HG03565 (cell line): ENCODE results near the gene EPHB6.

ENCODE experiments used
- ATAC-seq: cut with Tn5 transposase; IDR thresholded peaks from one replicate; pipeline ENCODE4 v1.9.1; 2021; ENCODE audit warnings: mild to moderate bottlenecking, moderate library complexity; ENCODE audit not compliant: unreplicated experiment

Gene EPHB6

GRCh38 chr7:142876236-142876960, 21.5 kb downstream of the EPHB6 start:
- ATAC-seq, result no peak

DNA sequence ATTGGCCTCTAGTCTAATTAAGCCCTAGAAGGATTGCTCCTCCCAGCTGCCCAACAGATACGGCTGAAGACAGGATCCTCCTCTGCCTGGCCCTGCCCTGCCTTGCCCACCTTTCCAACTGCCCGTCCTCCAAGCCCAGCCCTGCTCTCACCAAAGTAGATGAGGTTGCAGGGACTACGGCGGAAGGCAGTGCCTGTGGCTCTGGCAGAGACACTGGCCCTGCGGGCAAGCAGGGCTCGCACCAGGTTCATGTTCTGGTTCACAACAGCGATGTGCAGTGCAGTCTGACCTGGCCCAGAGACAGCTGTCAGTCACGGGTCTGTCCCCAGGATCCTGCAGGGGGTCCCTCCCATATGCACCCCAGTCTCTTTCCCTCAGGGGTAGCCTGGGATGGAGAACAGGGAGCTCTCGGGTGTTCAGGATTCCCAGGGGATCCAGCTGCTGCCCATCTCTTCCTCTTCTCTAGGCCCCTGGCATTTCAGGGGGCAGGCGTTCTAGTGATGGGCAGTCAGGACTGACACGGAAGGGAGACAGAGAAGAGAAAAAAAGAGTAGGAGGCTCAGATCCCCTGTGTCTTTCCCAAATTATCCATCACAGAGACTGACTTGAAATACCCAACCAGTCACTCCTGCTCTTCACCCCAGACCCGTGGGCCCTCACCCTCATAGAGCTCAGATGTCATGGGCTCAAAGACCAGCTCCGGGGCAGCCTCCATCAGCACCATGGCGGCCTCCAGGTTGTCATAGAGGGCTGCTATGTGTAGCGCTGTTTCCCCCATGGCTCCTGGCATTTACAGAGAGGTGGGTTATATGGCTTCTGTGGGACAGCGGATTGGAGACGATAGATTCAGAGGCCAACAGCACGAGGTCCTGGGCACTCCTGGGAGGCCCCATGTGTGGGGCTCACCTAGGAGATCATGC, 22.4 kb downstream of the EPHB6 start:
- no peak for ATAC-seq

DNA sequence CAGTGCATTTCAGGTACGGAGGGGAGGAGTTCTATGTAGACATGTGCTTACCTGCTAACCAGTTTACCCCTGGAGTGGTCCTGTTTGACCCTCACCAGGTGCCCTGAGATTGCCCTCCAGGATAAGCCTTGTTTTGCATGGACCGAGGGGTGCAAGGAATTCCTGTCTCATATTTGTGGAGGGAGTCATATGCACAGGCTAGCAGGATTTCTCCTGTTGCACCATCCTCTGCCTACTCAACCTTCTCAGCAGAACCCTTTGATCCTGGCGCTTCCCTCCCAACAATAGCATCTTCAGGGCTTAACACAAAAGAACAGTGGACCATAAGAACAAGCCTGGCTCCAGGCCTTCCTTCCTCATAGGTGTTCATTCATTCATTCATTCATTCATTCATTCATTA, 23.4 kb downstream of the EPHB6 start:
- ATAC-seq, result no peak

DNA sequence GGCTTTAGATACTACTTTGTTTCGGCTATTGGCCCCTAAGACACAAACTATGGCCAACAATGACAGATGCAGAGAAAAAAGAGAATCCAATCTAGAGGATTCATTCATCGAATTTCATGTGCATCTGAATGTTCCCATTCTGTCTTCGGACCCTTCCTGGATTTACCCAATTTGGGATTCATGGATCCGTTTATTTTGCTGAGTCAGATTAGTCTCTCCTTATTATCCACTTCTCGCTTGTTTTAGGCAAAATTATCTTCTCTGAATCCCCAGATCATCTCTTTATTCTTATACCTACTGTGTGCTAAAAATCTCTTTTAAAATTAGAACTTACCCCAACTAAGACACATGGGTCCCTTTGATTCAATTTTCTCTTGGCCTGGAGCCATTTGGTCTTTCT, 24.2 kb downstream of the EPHB6 start:
- ATAC-seq, result no peak

GRCh38 chr7:142880876-142881505, 26.1 kb downstream of the EPHB6 start:
- peak; percentile 43 for ATAC-seq

DNA sequence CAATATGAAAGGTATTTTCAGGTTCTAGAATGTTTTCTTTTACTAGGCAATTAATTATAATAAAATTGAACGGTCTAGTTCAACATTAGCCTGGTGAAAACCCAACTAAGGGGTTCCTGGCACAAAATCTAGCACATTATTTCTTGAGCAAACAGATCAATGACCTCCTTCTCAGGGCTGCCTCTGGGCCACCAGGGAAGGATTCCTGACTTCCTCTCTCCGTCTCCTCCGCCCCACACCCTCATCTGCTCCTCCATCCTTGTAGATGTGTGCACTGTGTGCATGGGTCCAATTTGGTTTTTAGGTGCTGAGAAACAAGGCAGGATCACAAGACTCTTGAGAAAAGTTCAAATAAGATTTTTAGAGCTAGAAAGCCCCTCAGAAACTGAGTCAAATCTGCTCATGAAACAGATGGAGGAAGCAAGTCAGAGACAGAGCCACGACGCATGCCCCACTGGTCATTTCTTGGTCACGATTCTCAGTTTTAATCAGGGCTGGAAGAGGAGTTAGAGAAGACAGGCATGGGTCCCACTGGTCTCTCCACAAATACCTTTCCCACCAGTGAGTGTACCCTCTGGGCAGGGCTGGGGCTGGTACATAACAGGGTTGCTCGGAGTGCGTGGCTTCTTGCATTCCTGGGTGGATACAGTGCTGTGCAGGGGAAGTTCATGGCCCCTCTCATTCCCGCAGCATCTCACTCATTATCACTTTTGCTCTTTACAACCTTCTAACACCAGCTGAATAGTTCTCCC, 26.9 kb downstream of the EPHB6 start:
- peak; percentile 45 for ATAC-seq

GRCh38 chr7:142882338-142882678, 27.4 kb downstream of the EPHB6 start:
- no peak for ATAC-seq

- ATAC-seq, result no peak
Measured at GRCh38 chr7:142883145-142883544, 28.3 kb downstream of the EPHB6 start.

DNA sequence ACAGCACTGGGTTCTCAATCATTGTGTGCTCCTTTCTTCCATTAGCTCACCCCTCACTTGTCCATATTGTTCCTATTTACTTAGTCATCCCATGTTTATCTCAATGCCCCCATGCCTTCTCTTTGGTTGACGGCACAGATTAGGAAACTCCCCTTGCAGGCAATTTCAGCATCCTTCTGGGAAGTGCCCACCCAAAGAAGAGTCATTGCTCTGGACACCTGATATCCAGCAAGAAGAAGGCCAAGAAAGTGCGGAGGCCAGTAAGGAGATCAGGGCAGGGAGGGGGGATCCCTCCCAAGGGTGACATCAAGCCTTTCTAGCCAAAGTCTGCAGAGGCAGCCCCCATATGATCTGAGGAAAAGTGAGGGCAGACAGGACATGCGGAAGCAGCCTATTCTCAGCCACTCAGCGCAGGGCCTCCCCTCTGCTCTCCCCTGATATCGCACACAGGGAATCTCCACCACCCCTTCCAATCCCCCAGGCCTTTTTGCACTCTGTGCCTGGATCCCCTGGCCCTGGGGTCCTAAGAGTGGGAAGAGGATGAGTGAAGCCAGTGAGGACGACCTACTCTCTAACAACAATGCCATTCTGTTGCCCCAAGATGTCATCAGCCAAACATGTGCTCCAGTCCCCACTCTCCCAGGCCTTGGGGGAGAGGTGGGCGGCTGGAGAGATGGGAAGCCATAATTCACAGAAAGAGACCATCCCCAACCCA, 28.9 kb downstream of the EPHB6 start:
- ATAC-seq, result no peak

DNA sequence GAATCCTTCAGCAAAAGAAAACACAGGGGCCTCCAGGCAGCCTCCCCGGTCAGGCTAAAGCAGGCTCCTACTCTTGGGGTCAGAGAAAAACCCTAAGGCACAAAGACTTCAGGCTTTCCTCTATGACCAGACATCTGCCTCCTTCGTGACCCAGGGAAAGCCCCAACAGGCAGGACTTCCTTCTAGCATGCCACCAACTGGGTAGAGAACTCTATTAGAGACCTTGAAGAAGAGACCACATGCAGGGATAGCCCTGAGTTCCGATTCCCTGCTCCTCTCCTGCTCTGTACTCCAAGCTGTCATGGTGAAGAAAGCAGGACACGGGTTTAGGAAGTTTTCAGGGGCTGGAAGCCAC, 29.4 kb downstream of the EPHB6 start:
- ATAC-seq, result no peak

GRCh38 chr7:142885311-142886230, 30.7 kb downstream of the EPHB6 start, which contains the start of gene TRPV6:
TSS of gene TRPV6 (minus strand) at chr7:142885745.
- ATAC-seq, result no peak

DNA sequence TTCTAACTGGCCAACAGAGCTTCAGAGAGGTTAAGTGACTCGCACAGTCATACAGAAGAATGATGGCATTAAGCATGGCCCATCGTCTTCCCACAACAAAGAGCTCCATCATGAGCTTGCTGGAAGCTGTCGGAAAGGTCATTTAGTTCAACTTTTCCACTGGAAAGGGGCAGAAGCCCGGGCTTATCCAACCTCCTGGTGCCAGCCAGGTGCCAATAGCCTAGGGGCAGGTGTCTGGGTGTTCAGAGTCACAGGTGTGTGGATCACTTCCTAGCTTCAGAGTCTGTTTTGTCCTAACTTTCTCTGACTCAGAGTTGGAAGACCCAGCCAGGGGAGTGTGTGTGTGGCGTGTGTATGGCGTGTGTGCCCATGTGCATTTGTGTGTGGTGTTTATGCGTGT, 32.0 kb downstream of the EPHB6 start:
- ATAC-seq, result no peak

- ATAC-seq, result no peak
Measured at GRCh38 chr7:142887282-142888015, 32.6 kb downstream of the EPHB6 start.

- ATAC-seq, result no peak
Measured at GRCh38 chr7:142889816-142890215, 34.9 kb downstream of the EPHB6 start.

- no peak for ATAC-seq
Measured at GRCh38 chr7:142890874-142891485, 36.1 kb downstream of the EPHB6 start.

DNA sequence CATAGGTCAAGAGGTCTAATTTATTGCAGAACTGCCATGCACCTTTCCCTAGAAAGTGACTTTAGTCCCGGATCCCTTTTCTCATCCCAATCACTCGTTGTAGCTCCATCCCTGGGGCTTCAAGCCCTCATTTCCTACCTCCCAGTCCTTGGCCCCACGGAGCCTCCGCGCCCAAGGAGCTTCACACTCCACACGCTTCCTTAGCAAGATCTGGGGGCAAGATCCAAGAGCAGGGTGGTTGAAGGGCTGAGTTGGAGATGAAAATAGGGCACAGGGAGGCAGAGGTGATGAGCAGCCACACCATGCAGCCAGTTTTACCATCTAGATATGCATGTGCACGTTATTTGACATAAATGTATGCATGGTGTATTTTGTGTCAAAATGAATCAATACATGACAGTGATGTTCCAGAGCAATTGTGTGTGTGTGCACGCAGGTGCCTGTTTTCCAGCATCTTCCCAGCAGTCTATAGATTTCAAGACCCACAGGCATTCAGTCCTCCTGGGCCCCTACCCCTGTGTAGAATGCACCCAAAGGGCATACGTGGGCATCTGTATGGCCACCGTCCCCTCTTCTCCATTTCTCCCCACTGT, 36.7 kb downstream of the EPHB6 start:
- no peak for ATAC-seq

GRCh38 chr7:142892951-142893350, 38.1 kb downstream of the EPHB6 start:
- ATAC-seq, result no peak
